Muscle of arm (tissue), 12 donors: Measurements from ENCODE around the gene B4GALNT3. TPM values are rescaled to one million over a fixed set of nuclear protein-coding genes. Genes with fewer than 3 reads are reported as not detected.

Experiments used
- DNase-seq: peaks from one replicate; pipeline ENCODE4 v3.0.0-alpha.2; 2013
- polyA plus RNA-seq, 12 donors: library from polyadenylated mRNA; unstranded; fragments of 120-200 nt; gene quantifications; one replicate each; pipeline ENCODE4 v1.2.1, GENCODE V29; 2013; ENCODE audit not compliant: insufficient read length in 12 of 12

Gene B4GALNT3
- polyA plus RNA-seq, 12 donors = 7.2 to 16.6 (median 11.5) TPM; not detected in 1

- no peak for DNase-seq
Measured at GRCh38 chr12:508795-509194, 49.1 kb downstream of the B4GALNT3 start.

GRCh38 chr12:509500-509899 lies 49.8 kb downstream of the B4GALNT3 start:
- no peak for DNase-seq

GRCh38 chr12:510071-510825 lies 50.5 kb downstream of the B4GALNT3 start:
- no peak for DNase-seq

GRCh38 chr12:512933-513332 lies 53.2 kb downstream of the B4GALNT3 start:
- DNase-seq = no peak

- no peak for DNase-seq
Measured at GRCh38 chr12:513446-513845, 53.7 kb downstream of the B4GALNT3 start.

- no peak for DNase-seq
Measured at GRCh38 chr12:517538-517937, 57.8 kb downstream of the B4GALNT3 start.

- no peak for DNase-seq
Measured at GRCh38 chr12:520119-520518, 60.4 kb downstream of the B4GALNT3 start.

- no peak for DNase-seq
Measured at GRCh38 chr12:522692-523378, 63.1 kb downstream of the B4GALNT3 start.

GRCh38 chr12:524167-524951 lies 64.6 kb downstream of the B4GALNT3 start:
- DNase-seq = no peak

- no peak for DNase-seq
Measured at GRCh38 chr12:526089-526488, 66.3 kb downstream of the B4GALNT3 start.

GRCh38 chr12:527241-527640 lies 67.5 kb downstream of the B4GALNT3 start:
- no peak for DNase-seq

- no peak for DNase-seq
Measured at GRCh38 chr12:527729-528128, 68.0 kb downstream of the B4GALNT3 start.

- no peak for DNase-seq
Measured at GRCh38 chr12:530308-530707, 70.6 kb downstream of the B4GALNT3 start.

- DNase-seq = no peak
Measured at GRCh38 chr12:530821-531220, 71.1 kb downstream of the B4GALNT3 start.

- DNase-seq = no peak
Measured at GRCh38 chr12:531951-532585, 72.3 kb downstream of the B4GALNT3 start.

- DNase-seq = no peak
Measured at GRCh38 chr12:532908-533565, 73.3 kb downstream of the B4GALNT3 start.

- no peak for DNase-seq
Measured at GRCh38 chr12:533718-534117, 74.0 kb downstream of the B4GALNT3 start.

GRCh38 chr12:534216-534615 lies 74.5 kb downstream of the B4GALNT3 start:
- no peak for DNase-seq

- no peak for DNase-seq
Measured at GRCh38 chr12:535396-535795, 75.7 kb downstream of the B4GALNT3 start.

GRCh38 chr12:536751-537245 lies 77.1 kb downstream of the B4GALNT3 start:
- DNase-seq = no peak

- DNase-seq = no peak
Measured at GRCh38 chr12:537772-538171, 78.0 kb downstream of the B4GALNT3 start.
